Esophagus (tissue), 2 donors: ENCODE results near the gene STRN. TPM values are rescaled to one million over a fixed set of nuclear protein-coding genes. Genes with fewer than 3 reads are reported as not detected.

Experiments used
- polyA plus RNA-seq, 2 donors: library from polyadenylated mRNA; stranded (reverse); fragments of 200-250 nt; gene quantifications; one replicate each; pipeline ENCODE4 v1.2.3, GENCODE V29; 2013
- donor health status: healthy with polysubstance abuse.
- donor health status: Bipolar disorder and iron deficiency.

Gene STRN
- polyA plus RNA-seq, 2 donors: 9.2 to 12.2 TPM

Other genes with a start within 250 kb of the STRN start
- gene HEATR5B, start 117.8 kb upstream of the STRN start, polyA plus RNA-seq: 1 to 10 TPM; 7.7 to 9.0 TPM
- 1 to 10 TPM; 2.7 to 2.8 TPM for gene GPATCH11, start 118.0 kb upstream of the STRN start, polyA plus RNA-seq
- 1 to 10 TPM; 3.6 to 4.0 TPM for gene EIF2AK2, start 190.4 kb upstream of the STRN start, polyA plus RNA-seq
- gene SULT6B1, start 222.1 kb upstream of the STRN start, polyA plus RNA-seq: not detected
- gene CEBPZOS, start 230.0 kb upstream of the STRN start, polyA plus RNA-seq: 10 to 100 TPM; 19.1 to 53.7 TPM